Lower leg skin (tissue), 3 donors: Measurements from ENCODE around the gene ATG2B.

ENCODE experiments used
- CTCF ChIP-seq, 3 donors: fragments of 450-650 bp; IDR thresholded peaks; one replicate each; pipeline ENCODE4 v1.5.1; 2016; ENCODE audit warnings: antibody characterized with exemption in 3 of 3, mild to moderate bottlenecking in 3 of 3, moderate library complexity in 2 of 3
- POLR2A ChIP-seq, 2 donors: fragments of 450-650 bp; IDR thresholded peaks; one replicate each; pipeline ENCODE4 v1.6.1; 2016 to 2017; ENCODE audit warnings: antibody characterized with exemption in 2 of 2, mild to moderate bottlenecking in 1 of 2, moderate library complexity in 1 of 2

- no peak for TF ChIP-seq CTCF (IDR thresholded peaks at IDR 0.05)
- no peak for TF ChIP-seq POLR2A (IDR thresholded peaks at IDR 0.05)
These were observed 40.3 kb upstream of the ATG2B start for GRCh38 chr14:96403409-96403808.
